ENCODE data around the gene KLHL21. TPM values are rescaled to one million over a fixed set of nuclear protein-coding genes. Genes with fewer than 3 reads are reported as not detected.

Gene KLHL21
- total and polyA plus RNA-seq, 9 of the 15 experiments (the other 6 are each of a cell fraction or from before 2014, with no cell fraction given) = 2.1 to 42.1 (median 17.5) TPM

- TF ChIP-seq USF1 (CRISPR knock-in tag; IDR thresholded peaks at IDR 0.05) (no peak), BRCA1 (IDR thresholded peaks at IDR 0.05) (no peak), BRCA1 (CRISPR knock-in tag; IDR thresholded peaks at IDR 0.05) (no peak), KDM5B (IDR thresholded peaks at IDR 0.05; ENCODE audit: insufficient replicate concordance, low read depth, low read length) (peak; percentile 96), PHF21A (IDR thresholded peaks at IDR 0.05; ENCODE audit: borderline replicate concordance, low read depth) (peak; percentile 51; the same call in 1 of the 2 replicates), ZNF79 (CRISPR knock-in tag; IDR thresholded peaks at IDR 0.05; ENCODE audit: low read depth) (no peak), XRCC3 (IDR thresholded peaks at IDR 0.05) (no peak), FOXK1 (CRISPR knock-in tag; IDR thresholded peaks at IDR 0.05; ENCODE audit: borderline replicate concordance) (no peak), E2F5 (CRISPR knock-in tag; IDR thresholded peaks at IDR 0.05) (no peak; the same call in 1 of the 2 replicates), PKNOX1 (IDR thresholded peaks at IDR 0.05) (no peak), GTF2B (IDR thresholded peaks at IDR 0.05; ENCODE audit: extremely low read depth, insufficient read length) (no peak), CEBPG (CRISPR knock-in tag; IDR thresholded peaks at IDR 0.05) (no peak), CEBPG (tag; conservative IDR thresholded peaks at IDR 0.05 in 1 of 2, IDR thresholded peaks at IDR 0.05 in 1 of 2) (no peak), ESRRA (IDR thresholded peaks at IDR 0.05; ENCODE audit: borderline replicate concordance, low read depth) (peak; percentile 56; the same call in 1 of the 2 replicates), NKRF (IDR thresholded peaks at IDR 0.05; ENCODE audit: borderline replicate concordance) (0 out of 2 replicates have a peak, but pooled peaks have one; percentile 65), ESRRB (CRISPR knock-in tag; IDR thresholded peaks at IDR 0.05; ENCODE audit: borderline replicate concordance) (no peak), STAT5A (IDR thresholded peaks at IDR 0.05; ENCODE audit: borderline replicate concordance, low read length) (peak; percentile 29; the same call in 1 of the 2 replicates), MXD1 (CRISPR knock-in tag; IDR thresholded peaks at IDR 0.05; ENCODE audit: borderline replicate concordance, poor library complexity, severe bottlenecking) (peak; percentile 60), SMARCE1 (IDR thresholded peaks at IDR 0.05) (no peak), SIX5 (IDR thresholded peaks at IDR 0.05; ENCODE audit: borderline replicate concordance in 1 of 2, insufficient read depth in 1 of 2, low read depth in 1 of 2, low read length in 2 of 2) (peak in 1 of 2 experiments; percentile 21; a peak in 1 of 4 replicates)
These were observed 48.4 kb downstream of the KLHL21 start, which contains the start of gene NOL9 (continued) for GRCh38 chr1:6554031-6554906.
